Caco-2 (cell line): Measurements from ENCODE around the gene PTGES3L. TPM values are rescaled to one million over a fixed set of nuclear protein-coding genes. Genes with fewer than 3 reads are reported as not detected.

Experiments used
- BruUV-seq: library from RNA; stranded (reverse); fragments of 400-500 nt; replicated peaks from 2 replicates; lab custom pipeline; 2021; lab: Mats Ljungman, UMichigan
- CTCF ChIA-PET: fragments of 300-600 bp; sonication (Branson Sonifier 250); formaldehyde crosslinking; loops from one replicate; lab custom pipeline; 2022; ENCODE audit warnings: antibody characterized with exemption; lab: Charles Lee
- POLR2A ChIA-PET: fragments of 300-600 bp; sonication (Branson Sonifier 250); formaldehyde crosslinking; loops from one replicate; lab custom pipeline; 2022; ENCODE audit warnings: antibody characterized with exemption; lab: Charles Lee
- DNase-seq, 2 experiments: peaks; one replicate each; pipeline versions ENCODE4 v3.0.0 to v3.0.0-alpha.2; 2020 to 2022
- H3K27me3 ChIP-seq: replicated peaks from 2 replicates; pipeline ENCODE4 v1.6.0; 2011; ENCODE audit warnings: low read length; ENCODE audit not compliant: control insufficient read depth, insufficient read depth
- H3K36me3 ChIP-seq: 2 replicates; pipeline ENCODE4 v1.5.1; 2011; ENCODE audit warnings: low read length; ENCODE audit not compliant: control insufficient read depth, insufficient read depth
- H3K4me1 ChIP-seq: fragments of 250-450 bp; sonication (Bioruptor Pico); 2 replicates; pipeline ENCODE4 v1.5.1; 2020; ENCODE audit warnings: mild to moderate bottlenecking
- H3K4me3 ChIP-seq: 2 replicates; pipeline ENCODE4 v1.5.1; 2011; ENCODE audit warnings: low read depth, mild to moderate bottlenecking, control low read depth, low read length
- H3K9me3 ChIP-seq: fragments of 250-450 bp; sonication (Bioruptor Pico); 2 replicates; pipeline ENCODE4 v1.5.1; 2020; ENCODE audit warnings: mild to moderate bottlenecking, moderate library complexity
- H3K27ac Mint-ChIP-seq: one replicate; pipeline ENCODE4 v1.8.0; 2022; ENCODE audit warnings: mixed read lengths; ENCODE audit not compliant: unreplicated experiment
- H3K27me3 Mint-ChIP-seq: one replicate; pipeline ENCODE4 v1.8.0; 2022; ENCODE audit warnings: mixed read lengths; ENCODE audit not compliant: insufficient read depth, unreplicated experiment
- H3K36me3 Mint-ChIP-seq: one replicate; pipeline ENCODE4 v1.8.0; 2022; ENCODE audit warnings: mild to moderate bottlenecking, mixed read lengths; ENCODE audit not compliant: insufficient read depth, unreplicated experiment
- H3K4me1 Mint-ChIP-seq: one replicate; pipeline ENCODE4 v1.8.0; 2022; ENCODE audit warnings: low read depth, mixed read lengths; ENCODE audit not compliant: unreplicated experiment
- H3K4me3 Mint-ChIP-seq: one replicate; pipeline ENCODE4 v1.8.0; 2022; ENCODE audit warnings: mild to moderate bottlenecking, moderate library complexity, mixed read lengths; ENCODE audit not compliant: unreplicated experiment
- H3K9me3 Mint-ChIP-seq: one replicate; pipeline ENCODE4 v1.8.0; 2022; ENCODE audit warnings: mixed read lengths; ENCODE audit not compliant: unreplicated experiment
- CTCF ChIP-seq, 2 experiments: fragments of 200-600 bp in 1 of 2; IDR thresholded peaks; 1 replicate in 1 of 2; 2 replicates in 1 of 2; pipeline versions ENCODE4 v1.5.1 to v1.8.0; 2011 to 2022; ENCODE audit warnings: antibody characterized with exemption in 1 of 2, control low read depth in 1 of 2, inconsistent platforms in 1 of 2, low read depth in 1 of 2, low read length in 1 of 2, mild to moderate bottlenecking in 1 of 2, moderate library complexity in 1 of 2; ENCODE audit not compliant: insufficient read depth in 1 of 2, severe bottlenecking in 1 of 2, unreplicated experiment in 1 of 2
- intact Hi-C: fragments of 100-400 bp; cut with micrococcal nuclease; formaldehyde crosslinking; loops from one replicate; pipeline ENCODE4 v1.10.0; 2022; ENCODE audit not compliant: unreplicated experiment
- total RNA-seq: library from RNA; stranded (reverse); gene quantifications from 2 replicates; pipeline ENCODE4 v1.2.3, GENCODE V29; 2022

The PTGES3L gene
- total RNA-seq, 1 experiment from 2014 or later: 1.2 TPM

DNA sequence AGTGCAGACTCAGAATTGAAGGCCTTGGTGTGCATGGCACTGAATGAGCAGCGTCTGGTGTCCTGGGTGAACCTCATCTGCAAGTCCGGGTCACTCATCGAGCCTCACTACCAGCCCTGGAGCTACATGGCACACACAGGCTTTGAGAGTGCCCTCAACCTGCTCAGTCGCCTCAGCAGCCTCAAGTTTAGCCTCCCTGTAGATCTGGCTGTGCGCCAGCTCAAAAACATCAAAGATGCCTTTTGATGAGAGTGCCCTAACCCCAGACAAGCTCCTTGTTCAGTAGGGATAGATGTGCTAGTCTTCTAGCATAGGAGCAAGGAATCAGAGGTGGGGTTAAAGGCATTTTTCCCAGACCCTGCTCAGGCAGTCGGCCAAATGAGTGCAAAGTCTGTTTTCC, 11.6 kb upstream of the PTGES3L start:
- H3K4me3 Mint-ChIP-seq: no peak overlapping the region
- ChIA-PET CTCF (no interaction called here), POLR2A (no interaction called here)
- H3K27ac Mint-ChIP-seq: no peak overlapping the region
- peaks cover 11% of the 10 kb centered on the region for H3K36me3 ChIP-seq
- no peak for TF ChIP-seq CTCF (IDR thresholded peaks at IDR 0.05; ENCODE audit: insufficient read depth in 1 of 2, low read depth in 1 of 2, low read length in 1 of 2, severe bottlenecking in 1 of 2, unreplicated experiment in 1 of 2)
- no peaks in the 10 kb centered on the region for H3K4me1 ChIP-seq
- intact Hi-C loops: no loop called here
- no TSS peak for BruUV-seq
- no peaks in the 10 kb centered on the region for H3K27me3 Mint-ChIP-seq
- no peak for DNase-seq
- no peaks in the 10 kb centered on the region for H3K9me3 Mint-ChIP-seq
- H3K27me3 ChIP-seq: no peaks in the 10 kb centered on the region
- peaks cover 75% of the 10 kb centered on the region for H3K36me3 Mint-ChIP-seq
- H3K4me1 Mint-ChIP-seq: peaks cover 6% of the 10 kb centered on the region
- H3K9me3 ChIP-seq: no peaks in the 10 kb centered on the region
- H3K4me3 ChIP-seq: no peak overlapping the region

GRCh38 chr17:42989726-42990652, 10.1 kb upstream of the PTGES3L start:
- BruUV-seq: no TSS peak
- H3K27ac Mint-ChIP-seq: no peak overlapping the region

DNA sequence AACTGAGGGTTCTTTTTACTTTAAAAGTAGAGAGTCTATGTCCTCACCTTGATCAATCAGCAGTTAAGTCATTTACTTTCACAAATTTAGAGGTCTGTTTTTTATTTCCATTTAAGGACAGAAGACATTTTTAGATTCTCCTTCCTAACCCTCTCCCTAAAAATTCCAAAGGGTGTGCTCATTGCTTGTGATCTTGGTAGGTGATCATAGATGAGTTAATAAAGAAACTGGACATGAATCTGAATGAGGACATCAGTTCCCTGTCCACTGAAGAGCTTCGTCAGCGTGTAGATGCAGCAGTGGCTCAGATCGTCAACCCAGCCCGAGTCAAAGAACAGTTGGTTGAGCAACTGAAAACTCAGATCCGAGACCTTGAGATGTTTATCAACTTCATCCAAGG, 9.3 kb upstream of the PTGES3L start:
- Histone ChIP-seq H3K9me3 (no peaks in the 10 kb centered on the region), H3K36me3 (peaks cover 11% of the 10 kb centered on the region), H3K4me3 (no peak overlapping the region), H3K4me1 (no peaks in the 10 kb centered on the region), H3K27me3 (no peaks in the 10 kb centered on the region)
- no peaks in the 10 kb centered on the region for H3K27me3 Mint-ChIP-seq
- H3K4me1 Mint-ChIP-seq: no peaks in the 10 kb centered on the region
- H3K36me3 Mint-ChIP-seq: peaks cover 80% of the 10 kb centered on the region
- no peak for DNase-seq
- ChIA-PET CTCF (no interaction called here), POLR2A (interaction anchor here (0.6 kb wide), 1 partner anchor 9 kb away, joined by 3 read pairs; the partner anchor contains the start of gene RPL27)
- no peaks in the 10 kb centered on the region for H3K9me3 Mint-ChIP-seq
- no peak overlapping the region for H3K4me3 Mint-ChIP-seq
- H3K27ac Mint-ChIP-seq: no peak overlapping the region
- intact Hi-C loops: no loop called here
- no peak for TF ChIP-seq CTCF (IDR thresholded peaks at IDR 0.05; ENCODE audit: insufficient read depth in 1 of 2, low read depth in 1 of 2, low read length in 1 of 2, severe bottlenecking in 1 of 2, unreplicated experiment in 1 of 2)
- BruUV-seq: no TSS peak

More at GRCh38 chr17:42989726-42990652, 10.1 kb upstream of the PTGES3L start:
- Mint-ChIP-seq H3K4me3 (no peak overlapping the region), H3K4me1 (peaks cover under 1% of the 10 kb centered on the region), H3K36me3 (peaks cover 82% of the 10 kb centered on the region), H3K27me3 (no peaks in the 10 kb centered on the region), H3K9me3 (no peaks in the 10 kb centered on the region)
- intact Hi-C loops: no loop called here
- Histone ChIP-seq H3K36me3 (peaks cover 11% of the 10 kb centered on the region), H3K27me3 (no peaks in the 10 kb centered on the region), H3K4me1 (no peaks in the 10 kb centered on the region), H3K9me3 (no peaks in the 10 kb centered on the region), H3K4me3 (no peak overlapping the region)
- ChIA-PET CTCF (no interaction called here), POLR2A (interaction anchor here (0.6 kb wide), 1 partner anchor 8 kb away, joined by 3 read pairs; the partner anchor contains the start of gene RPL27)
- no peak for DNase-seq
- no peak for TF ChIP-seq CTCF (IDR thresholded peaks at IDR 0.05; ENCODE audit: insufficient read depth in 1 of 2, low read depth in 1 of 2, low read length in 1 of 2, severe bottlenecking in 1 of 2, unreplicated experiment in 1 of 2)
